PC-9 (cell line): ENCODE data around the gene NDUFS6.
A peak's percentile ranks its signal among the peaks of the same experiment; 100 is the strongest.

ENCODE experiments used
- EZH2 ChIP-seq: fragments of 200-600 bp; sonication (generic); IDR thresholded peaks from 2 replicates; pipeline ENCODE4 v1.8.0; 2017; ENCODE audit warnings: antibody characterized with exemption, low read depth
- TF ChIP-seq, protein P1 (sequence below): fragments of 200-600 bp; sonication (generic); conservative IDR thresholded peaks from 2 replicates; pipeline ENCODE4 v1.6.1; 2017; ENCODE audit warnings: mixed run types, antibody characterized with exemption, mild to moderate bottlenecking, moderate library complexity

DNA sequence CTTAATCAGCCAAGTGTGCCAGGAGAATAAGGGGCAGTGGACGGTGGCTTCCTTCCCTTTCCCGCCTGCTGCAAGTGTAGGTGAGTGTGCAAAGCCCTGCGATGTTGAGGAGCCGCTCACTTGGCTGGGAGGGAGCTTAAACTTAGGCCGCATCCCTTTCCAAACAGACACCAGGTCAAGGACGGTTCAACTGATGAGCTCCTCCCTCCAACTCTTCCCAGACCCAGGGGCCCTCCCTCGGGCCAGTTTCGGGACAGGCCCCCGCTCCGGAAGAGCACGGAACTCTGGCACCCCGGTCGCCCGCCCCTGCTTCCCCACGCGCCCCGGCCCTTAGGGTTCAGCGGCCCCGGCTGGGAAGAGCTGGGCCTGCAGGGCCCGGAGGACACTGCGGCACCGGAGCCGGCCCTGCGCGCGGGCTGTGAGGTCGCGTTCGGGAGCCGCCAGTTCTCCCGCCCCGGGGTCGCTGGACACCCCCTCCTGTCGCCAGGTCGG, 2.1 kb upstream of the NDUFS6 start:
- TF ChIP-seq EZH2 = no peak
- TF ChIP-seq, protein P1, sequence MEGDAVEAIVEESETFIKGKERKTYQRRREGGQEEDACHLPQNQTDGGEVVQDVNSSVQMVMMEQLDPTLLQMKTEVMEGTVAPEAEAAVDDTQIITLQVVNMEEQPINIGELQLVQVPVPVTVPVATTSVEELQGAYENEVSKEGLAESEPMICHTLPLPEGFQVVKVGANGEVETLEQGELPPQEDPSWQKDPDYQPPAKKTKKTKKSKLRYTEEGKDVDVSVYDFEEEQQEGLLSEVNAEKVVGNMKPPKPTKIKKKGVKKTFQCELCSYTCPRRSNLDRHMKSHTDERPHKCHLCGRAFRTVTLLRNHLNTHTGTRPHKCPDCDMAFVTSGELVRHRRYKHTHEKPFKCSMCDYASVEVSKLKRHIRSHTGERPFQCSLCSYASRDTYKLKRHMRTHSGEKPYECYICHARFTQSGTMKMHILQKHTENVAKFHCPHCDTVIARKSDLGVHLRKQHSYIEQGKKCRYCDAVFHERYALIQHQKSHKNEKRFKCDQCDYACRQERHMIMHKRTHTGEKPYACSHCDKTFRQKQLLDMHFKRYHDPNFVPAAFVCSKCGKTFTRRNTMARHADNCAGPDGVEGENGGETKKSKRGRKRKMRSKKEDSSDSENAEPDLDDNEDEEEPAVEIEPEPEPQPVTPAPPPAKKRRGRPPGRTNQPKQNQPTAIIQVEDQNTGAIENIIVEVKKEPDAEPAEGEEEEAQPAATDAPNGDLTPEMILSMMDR = 0 out of 2 replicates have a peak, but pooled peaks have one; percentile 19
